Stimulated activated CD4-positive, alpha-beta T cell treated with anti-CD3 and anti-CD28 coated beads, Interleukin-4, amount 100 ng/mL, for 1 hour (primary cell): ENCODE measurements around the gene AKAP5.

Experiments used
- DNase-seq: peaks from one replicate; pipeline ENCODE4 v3.0.0-alpha.2; 2020

The AKAP5 gene, protein sequence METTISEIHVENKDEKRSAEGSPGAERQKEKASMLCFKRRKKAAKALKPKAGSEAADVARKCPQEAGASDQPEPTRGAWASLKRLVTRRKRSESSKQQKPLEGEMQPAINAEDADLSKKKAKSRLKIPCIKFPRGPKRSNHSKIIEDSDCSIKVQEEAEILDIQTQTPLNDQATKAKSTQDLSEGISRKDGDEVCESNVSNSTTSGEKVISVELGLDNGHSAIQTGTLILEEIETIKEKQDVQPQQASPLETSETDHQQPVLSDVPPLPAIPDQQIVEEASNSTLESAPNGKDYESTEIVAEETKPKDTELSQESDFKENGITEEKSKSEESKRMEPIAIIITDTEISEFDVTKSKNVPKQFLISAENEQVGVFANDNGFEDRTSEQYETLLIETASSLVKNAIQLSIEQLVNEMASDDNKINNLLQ

DNA sequence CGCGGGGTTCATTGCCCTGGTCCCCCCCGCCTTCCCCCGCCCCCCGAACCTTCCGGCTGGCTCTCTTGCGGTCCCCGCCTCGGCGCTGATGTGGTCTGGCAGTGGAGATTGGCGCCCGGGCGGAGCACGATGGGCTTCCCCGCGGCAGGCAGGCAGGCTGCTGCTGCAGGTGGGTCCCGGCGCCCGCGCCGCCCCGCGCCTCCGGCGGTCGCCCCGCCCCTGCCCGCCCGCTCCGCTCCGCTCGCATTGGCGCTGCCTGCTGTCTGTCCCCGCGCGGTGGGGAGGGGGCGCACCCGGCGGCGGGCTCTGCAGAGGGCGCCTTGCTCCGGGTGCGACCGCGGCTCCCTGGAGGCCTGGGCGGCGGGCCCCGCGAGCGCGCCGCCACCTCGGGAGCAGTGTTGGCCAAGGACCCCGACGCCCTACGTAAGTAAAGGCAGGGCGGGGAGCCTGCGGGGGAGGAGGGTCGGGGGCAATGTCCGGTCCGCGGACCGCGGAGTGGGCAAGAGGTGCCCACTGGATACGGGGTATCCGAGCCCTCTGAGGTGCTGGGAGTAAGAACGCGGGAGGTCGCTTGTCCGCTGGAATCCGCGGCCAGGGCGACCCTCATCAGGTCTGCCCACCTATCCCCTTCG, at the start of gene AKAP5:
Gene AKAP5, plus strand, starts transcription at position 309 of the 632 bp plus-strand sequence. CDS start 2,896 bp downstream, outside the sequence.
- peak; percentile 66 for DNase-seq

DNA sequence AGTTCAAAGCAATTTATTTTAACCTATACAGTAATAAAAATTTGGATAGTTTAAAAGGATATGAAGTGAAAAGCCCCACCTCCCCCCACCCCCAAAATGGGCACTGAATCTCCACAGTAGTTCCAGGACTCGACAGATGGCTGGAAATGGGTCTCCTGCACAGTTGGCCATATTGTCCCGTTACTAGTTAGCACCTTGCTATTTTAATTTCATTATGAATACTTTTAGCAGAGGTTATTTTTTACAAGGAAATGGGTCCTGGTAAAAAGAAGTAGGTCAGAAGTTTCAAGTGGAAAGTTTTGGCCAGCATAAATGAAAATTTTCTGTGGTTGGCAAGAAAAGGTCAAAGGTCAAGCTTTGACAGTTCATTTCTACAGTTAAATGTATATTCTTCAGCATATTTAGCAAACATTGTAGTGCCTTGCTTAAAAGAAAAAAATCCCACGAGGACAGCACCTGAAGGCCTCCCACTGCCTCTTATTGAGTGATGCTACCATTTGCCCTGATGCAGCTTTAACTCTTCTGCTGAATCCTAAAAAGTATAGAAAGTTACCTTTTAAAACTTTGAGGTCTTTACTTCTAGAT, 48.9 kb upstream of the AKAP5 start:
- DNase-seq: no peak

DNA sequence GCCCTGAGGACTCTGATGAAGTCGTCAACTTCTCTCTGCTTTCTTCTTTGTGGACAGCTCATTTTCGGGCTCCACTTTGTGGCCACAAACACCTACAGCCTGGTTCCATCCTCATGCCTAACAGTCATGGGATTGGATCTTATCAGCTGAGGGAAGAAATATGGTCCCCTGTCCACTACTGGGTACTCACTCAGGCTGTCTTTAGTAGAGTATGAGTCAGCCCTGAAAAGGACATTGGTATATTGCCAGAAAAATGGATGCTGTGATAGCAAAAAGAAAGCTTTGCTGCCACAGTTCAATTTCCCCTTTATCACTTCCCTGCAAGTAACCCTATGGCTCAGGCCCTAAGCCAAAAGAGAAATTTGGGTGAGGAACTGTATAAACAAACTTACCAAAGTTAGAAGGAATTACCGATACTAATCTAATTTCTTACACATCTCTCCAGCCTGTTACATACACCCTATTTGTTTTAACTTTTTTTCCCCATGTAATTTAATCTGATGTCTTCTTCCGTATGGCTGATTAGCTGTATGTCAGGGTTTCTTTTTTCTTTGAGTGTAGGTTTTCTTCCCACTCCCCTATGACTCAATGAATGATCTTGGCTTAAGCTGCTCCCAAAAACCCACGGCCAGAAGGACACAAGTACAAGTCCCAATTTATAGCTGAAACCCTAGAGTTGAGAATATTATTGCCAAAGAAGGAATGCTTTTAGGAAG, 48.1 kb upstream of the AKAP5 start:
- DNase-seq: no peak

DNA sequence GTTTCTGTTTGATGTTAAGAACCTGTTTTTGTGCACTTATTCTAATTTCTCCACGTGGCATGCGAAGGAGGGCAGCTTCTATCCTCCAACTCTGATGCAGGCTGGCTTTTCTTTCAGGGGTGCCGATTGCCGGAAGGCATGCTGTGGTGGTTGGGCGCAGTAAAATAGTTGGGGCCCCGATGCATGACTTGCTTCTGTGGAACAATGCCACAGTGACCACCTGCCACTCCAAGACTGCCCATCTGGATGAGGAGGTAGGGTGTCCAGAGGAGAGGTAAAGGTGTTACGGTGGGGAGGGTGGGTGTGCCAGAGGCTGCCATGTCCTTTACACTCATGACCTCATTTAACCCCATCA, 47.6 kb upstream of the AKAP5 start:
- no peak for DNase-seq

DNA sequence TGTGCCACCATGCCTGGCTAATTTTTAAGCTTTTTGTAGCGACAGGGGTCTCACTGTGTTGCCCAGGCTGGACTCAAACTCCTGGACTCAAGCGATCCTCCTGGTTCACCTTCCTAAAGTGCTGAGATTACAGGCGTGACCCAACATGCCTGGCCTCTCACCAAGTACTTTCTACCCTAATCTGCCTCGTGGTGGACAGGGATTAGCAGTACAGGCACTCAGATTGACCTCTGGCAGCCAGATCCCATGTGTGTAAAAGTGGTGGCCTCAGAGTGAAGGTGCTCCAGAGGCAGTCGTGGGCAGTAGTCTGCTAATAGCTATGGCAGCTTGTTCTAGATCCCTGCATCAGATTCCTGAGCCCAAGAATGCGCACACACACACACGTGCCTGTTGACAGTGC, 46.3 kb upstream of the AKAP5 start:
- DNase-seq: no peak

DNA sequence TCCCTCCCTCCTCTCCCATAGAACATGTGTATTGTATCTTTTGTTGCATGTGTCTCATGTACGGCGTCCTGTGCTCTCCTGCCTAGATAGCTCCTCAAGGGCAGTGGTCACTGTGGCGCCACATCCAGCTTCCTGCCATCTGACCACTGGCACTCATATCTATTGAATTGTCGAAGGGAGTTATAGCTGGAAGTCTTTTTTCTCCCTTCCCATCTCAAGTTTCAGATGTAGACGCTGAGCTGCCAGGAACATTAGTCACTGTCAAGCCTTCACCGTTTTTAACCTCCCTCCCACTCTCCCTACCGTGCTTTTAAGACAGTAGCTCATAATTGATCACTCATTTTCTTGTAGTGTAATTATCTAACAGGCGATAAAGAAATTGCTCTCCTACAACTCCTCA, 44.1 kb upstream of the AKAP5 start:
- DNase-seq: no peak

DNA sequence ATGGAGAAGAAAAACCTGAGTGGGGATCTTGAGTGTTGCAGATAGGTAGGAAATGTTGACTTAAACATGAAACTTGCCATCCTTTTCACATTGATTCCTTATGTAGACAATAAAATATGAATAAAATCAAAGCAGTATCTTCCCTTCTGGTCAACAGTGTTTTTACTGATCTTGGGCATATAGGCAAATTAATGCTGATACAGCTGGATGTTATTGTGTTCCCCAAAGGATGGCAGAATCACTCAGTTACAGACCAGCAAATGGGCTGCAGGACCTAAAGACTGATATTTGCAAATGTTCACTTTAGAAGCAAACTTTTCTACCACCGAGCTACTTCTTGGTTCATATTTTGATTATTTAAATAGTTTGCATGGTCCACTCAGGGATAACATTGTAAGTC, 43.3 kb upstream of the AKAP5 start:
- DNase-seq: no peak

DNA sequence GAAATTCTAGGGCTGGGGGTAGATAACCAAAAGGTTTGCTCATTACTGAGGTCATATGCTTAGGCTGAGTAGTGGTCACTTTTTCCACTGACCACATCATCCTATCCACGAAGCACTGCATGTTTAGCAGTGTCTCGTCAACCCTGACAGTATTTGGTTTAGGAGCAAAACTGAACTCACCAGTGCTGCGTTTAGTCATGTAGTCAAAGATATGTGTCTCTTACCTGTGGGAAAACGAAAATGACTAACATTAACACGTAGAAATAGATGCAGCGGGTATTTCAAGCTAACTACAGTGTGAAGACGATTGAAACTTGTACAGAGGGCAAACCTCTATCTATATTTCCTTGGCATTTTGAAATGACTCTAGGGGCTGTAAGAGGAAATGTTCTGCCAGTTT, 42.5 kb upstream of the AKAP5 start:
- no peak for DNase-seq

DNA sequence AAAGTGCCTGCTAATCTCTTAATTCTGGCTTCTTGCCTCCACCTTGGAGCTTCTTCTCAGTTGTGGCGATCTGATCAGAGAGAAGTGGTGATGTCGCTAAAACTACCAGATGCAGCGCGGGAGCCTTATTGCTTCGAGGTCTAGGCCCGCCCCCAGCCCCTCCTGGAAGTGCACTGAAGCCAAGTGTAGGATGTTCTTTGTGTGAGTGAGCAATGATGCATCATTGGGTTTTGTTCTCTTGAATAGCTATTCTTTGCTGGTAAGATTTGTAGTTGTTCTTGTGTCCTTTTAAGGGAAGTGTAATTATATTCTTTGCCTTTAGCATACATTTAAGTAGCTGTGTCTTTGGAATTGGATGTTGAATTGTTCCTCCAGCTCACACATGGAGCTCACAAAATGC, 41.3 kb upstream of the AKAP5 start:
- DNase-seq: no peak

DNA sequence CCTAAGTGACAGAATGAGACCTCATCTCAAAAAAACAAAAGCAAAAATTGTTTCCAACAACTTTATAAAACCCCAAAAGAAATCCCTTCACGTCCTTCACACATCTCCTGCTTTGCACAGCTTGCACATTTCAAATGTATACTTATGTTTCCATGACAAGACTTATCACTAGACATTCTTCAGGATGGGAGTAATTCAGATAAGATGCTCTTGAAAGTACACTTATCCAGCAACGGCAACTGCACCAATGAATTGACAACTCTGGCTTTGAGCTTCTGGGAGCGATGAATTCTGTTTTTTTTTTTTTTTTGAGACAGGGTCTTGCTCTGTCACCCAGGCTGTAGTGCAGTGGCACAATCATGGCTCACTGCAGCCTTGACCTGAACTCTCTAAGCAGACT, 30.8 kb upstream of the AKAP5 start:
- DNase-seq: no peak

DNA sequence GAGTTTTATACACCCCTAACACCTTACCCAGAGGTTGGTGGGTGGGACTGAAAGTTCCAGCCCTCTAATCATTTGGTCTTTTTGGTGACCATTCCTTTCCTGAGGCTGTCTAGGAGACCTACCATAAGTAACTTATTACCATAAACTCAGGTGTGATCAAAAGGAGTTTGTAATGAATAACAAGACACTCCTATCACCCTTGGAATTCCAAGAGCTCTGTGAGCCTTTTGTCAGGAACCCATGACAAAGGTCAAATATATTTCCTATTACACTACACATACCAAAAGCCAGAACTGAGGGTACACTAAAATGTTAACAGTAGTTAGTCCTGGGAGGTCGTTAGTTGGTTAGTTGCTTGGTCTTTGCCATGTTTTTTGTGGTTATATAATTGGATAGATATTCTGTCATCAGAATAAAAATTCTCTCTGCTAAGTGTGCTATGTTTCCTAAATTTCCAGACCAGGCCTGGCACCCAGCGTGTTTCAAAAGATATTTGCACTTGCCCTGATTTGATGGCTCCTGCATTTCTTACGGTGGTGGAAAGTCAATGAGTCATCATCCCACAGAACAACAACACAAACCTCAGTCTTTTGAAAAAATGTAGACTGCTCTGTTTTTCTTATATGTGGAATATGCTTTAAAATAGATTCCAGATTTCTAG, 27.0 kb upstream of the AKAP5 start:
- no peak for DNase-seq

DNA sequence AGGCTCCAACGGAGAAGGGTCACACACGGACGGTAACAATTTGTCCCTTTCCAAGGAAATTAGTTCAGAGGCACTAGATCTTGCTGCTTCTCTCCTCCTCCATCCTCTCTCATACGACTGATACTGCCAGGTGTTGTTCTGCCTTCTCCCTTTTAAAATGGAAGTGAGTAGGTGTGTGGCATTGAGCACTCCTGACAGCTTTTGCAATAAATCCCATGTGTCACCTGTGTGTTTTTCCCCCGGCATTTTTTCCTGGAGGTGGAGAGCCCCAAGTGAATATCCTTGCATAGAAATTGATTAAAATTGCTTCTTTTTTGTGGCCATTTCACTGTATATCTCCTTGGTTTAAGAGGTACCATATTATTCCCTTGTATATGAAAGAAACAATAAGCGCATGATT, 26.2 kb upstream of the AKAP5 start:
- DNase-seq: no peak

DNA sequence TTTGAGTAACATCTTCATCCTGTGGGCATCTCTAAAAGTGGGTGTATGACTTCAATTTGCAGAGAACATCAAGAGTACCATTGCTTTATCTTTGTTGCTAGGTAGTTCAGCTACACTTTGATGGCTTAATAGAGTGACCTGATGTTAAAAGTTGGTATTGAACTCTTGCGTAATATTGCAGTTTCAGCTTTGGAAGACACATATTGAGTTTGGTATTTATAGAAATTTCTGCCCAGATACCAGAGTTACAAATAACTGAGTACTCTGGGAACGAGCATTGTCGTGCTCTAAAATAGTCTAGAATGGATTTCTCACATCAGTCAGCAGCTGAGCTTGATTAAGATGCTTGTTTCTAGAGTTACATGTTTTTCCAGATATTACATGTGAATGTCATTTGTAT, 24.8 kb upstream of the AKAP5 start:
- DNase-seq: no peak

DNA sequence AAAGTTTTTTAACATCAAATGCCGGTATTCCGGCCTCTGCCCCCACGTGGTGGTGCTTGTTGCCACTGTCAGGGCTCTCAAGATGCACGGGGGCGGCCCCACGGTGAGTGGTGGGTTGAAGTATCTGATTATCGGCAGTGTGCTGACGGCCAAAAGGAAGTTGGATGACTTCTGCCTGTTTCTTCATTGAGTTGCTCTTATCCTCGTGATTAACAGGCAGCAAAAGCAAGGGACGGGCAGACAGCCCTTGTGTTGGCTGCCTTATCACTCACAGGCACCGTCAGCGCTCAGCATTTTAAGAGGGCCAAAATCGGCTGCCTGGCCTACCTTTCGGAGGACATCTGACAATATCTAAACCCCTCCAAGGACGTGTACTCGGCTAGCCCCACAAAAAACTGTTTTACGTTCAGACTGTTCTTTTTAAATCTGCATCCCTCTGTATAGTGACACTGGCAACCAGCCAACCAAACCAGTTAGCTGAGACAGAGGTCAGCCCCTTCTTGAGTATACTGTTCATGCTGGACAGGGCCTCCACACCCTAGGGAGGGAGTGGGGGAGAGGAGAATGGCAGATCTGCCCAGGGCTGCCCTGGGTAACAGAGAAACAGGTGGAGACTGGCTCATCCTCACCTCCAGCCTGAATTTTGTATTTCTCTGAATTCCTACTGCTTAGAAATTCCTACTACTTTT, 22.9 kb upstream of the AKAP5 start:
- no peak for DNase-seq

DNA sequence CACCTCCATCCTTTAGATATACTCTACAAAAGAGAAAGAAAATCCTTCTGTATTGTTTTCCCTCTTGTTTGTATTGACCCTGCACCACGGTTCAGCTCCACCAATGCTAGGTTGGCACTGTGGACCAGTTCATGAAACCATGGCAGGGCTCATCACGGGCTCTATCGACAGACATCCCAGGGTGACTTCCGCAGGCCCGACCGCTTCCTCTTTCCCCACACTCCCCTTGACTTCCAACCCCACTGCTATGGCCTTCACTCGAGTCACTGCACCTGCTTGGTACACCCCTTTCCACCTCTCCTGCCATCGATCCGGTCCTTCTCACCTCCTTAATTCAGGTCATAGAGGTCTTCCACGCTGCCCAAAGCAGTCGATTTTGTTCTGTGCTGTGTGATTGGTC, 21.2 kb upstream of the AKAP5 start:
- DNase-seq: no peak

DNA sequence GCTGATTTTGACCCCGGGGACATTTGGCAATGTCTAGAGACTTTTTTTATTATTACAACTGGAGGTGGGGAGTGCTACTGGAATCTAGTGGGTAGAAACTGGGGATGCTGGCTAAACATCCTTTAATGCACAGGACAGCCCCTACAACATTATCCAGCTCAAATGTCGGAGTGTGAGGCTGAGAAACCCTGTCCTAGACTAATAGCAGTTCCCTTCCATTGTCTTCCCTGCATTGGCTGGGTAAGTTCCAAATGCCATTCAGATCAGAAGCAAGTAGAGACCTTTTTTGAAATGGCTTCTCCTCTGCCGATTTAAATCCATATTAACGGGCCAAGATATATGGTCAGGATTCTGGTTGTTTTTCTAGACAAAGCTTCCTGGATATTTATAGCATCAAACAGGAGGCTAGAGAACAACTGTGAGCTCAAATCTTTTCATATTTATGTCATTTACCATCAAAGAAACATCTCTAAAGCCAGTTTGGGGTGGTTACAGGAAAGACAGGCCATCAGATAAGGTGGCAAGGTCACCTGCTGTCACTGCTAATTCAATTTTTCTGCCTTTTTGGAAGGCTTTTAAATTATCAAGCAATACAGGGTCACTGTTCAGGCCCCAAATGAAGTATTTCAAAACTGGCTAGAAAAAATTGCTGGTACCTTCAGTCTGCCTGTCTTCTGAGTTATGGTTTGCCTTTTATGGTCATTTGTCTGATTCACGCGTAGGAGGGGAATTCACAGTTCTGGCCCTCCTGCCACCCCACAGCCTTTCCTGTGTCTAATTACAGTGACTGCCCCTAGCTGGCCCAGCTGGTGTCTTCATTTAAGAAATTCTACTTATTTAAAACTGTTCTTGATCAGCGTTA, 20.1 kb upstream of the AKAP5 start:
- peak; percentile 9 for DNase-seq

DNA sequence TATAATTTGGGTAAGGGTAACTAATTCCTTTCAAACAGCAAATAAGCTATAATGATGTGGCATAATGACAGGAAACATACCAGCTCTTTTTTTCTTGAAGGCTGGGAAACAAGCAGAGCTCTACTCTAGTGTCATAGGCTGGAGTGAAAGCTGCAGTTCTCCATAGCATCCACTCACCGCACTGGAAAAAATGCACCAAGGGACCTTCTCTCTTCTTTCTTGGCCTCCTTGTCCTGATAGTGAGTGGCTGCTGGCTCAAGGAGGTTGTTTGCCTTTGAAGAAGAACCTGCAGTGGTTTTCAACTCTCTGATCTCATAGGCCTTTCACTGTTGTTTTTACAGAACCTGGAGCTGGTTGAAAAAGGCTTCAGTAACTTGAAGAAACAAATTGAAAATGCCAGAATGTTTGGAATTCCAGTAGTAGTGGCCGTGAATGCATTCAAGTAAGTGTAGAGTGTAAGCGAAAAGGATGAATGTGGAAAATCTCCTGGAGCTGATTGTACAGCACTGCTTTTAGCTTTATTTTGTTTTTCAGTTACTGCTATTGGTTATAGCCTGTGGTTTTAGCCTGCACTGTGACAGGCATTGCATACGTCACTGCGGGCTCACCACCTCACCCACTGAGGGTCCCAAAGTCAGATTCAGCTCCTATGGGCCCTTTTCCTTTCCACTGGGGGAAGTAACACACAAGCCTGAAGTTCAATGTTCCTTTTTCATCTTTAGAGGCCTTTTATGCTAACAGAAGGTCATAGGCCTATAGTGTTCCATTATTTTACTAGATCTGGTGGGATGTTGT, 17.2 kb upstream of the AKAP5 start:
- DNase-seq: no peak

DNA sequence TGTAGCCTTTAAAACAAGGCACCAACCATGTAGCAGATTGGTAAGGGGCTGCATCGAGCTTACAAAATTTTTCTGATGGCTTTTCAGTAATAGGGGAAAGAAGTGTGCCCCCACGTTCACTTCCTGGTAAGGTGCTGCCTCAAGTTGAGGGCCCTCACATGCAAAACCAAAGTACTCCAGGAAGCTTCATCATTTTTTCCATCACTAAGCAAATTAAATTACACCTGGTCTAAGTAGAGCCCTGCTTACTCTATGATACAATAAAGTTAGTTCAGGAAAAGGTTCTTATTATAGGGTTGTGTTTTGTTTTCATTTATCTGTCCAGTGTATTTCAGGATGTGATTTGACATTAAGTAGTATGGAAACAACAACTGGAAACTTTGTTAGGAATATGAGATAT, 15.0 kb upstream of the AKAP5 start:
- no peak for DNase-seq

DNA sequence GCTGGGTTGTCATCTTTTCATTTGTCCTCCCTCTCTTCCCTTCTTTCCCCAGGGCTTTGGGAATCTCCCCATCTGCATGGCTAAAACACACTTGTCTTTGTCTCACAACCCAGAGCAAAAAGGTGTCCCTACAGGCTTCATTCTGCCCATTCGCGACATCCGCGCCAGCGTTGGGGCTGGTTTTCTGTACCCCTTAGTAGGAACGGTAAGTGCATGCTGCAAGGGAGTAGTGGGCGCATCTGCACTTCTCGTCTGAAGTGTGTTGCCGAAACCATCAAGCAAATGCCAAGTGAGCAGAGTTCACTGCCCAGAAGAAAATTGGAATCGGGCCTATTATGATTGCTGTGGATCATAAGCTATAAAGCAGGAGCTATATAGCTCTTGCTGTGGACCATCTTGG, 10.6 kb upstream of the AKAP5 start:
- no peak for DNase-seq

DNA sequence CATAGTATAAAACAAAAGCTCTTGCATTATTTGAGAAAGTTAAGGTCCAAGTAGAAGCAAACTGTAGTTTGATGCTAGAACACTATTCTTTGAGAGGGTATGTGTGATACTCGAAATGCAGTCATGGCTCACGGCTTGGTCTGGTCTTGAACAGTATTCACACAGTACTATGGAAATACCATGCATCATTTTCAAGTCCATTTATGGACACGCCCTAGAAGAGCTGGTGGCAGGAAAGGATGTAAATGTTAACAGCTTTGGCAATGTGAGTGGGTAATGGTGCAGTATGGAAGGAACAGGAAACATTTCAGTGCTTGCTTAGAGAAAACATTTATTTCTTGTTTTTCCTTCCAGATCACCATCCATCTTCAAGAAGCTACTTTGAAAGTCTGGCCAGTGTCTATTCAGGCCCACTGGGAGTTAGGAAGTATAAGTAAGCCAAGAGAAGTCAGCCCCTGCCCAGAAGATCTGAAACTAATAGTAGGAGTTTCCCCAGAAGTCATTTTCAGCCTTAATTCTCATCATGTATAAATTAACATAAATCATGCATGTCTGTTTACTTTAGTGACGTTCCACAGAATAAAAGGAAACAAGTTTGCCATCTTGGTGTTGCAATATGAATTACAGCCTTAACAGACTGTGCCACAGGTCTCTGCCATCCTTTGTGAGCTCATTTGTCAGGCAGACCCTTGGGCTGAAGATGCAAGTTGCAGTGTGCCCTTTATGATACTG, 5.7 kb upstream of the AKAP5 start:
- DNase-seq: no peak
